ENCODE results near the gene MAEA.

GRCh38 chr4:1348746-1349145 is 59.1 kb downstream of the MAEA start:
- TF ChIP-seq CTCF (IDR thresholded peaks at IDR 0.05; ENCODE audit: poor library complexity) (no peak), EZH2 (IDR thresholded peaks at IDR 0.05; ENCODE audit: borderline replicate concordance) (no peak)
